ENCODE measurements around the gene ITGAL.

- no peak for TF ChIP-seq YY1 (IDR thresholded peaks at IDR 0.05; ENCODE audit: low read depth)
- TF ChIP-seq, protein P1, sequence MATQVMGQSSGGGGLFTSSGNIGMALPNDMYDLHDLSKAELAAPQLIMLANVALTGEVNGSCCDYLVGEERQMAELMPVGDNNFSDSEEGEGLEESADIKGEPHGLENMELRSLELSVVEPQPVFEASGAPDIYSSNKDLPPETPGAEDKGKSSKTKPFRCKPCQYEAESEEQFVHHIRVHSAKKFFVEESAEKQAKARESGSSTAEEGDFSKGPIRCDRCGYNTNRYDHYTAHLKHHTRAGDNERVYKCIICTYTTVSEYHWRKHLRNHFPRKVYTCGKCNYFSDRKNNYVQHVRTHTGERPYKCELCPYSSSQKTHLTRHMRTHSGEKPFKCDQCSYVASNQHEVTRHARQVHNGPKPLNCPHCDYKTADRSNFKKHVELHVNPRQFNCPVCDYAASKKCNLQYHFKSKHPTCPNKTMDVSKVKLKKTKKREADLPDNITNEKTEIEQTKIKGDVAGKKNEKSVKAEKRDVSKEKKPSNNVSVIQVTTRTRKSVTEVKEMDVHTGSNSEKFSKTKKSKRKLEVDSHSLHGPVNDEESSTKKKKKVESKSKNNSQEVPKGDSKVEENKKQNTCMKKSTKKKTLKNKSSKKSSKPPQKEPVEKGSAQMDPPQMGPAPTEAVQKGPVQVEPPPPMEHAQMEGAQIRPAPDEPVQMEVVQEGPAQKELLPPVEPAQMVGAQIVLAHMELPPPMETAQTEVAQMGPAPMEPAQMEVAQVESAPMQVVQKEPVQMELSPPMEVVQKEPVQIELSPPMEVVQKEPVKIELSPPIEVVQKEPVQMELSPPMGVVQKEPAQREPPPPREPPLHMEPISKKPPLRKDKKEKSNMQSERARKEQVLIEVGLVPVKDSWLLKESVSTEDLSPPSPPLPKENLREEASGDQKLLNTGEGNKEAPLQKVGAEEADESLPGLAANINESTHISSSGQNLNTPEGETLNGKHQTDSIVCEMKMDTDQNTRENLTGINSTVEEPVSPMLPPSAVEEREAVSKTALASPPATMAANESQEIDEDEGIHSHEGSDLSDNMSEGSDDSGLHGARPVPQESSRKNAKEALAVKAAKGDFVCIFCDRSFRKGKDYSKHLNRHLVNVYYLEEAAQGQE (IDR thresholded peaks at IDR 0.05; ENCODE audit: low read depth) = no peak
- no peak for TF ChIP-seq FOXM1 (IDR thresholded peaks at IDR 0.05; ENCODE audit: borderline replicate concordance, low read depth)
- TF ChIP-seq, protein P2, sequence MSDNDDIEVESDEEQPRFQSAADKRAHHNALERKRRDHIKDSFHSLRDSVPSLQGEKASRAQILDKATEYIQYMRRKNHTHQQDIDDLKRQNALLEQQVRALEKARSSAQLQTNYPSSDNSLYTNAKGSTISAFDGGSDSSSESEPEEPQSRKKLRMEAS (IDR thresholded peaks at IDR 0.05) = no peak
- TF ChIP-seq RAD21 (IDR thresholded peaks at IDR 0.05; ENCODE audit: low read depth) = no peak
- no peak for TF ChIP-seq EP300 (IDR thresholded peaks at IDR 0.05; ENCODE audit: borderline replicate concordance)
- TF ChIP-seq TCF12 (IDR thresholded peaks at IDR 0.05; ENCODE audit: low read depth) = no peak
These were observed 97.4 kb downstream of the ITGAL start for GRCh38 chr16:30569746-30570635.
